GM21447 (cell line): ENCODE data around the gene FBXL14.
"Not testable (repeated sequence)": the region's sequence is repeated elsewhere in the genome, so short reads cannot be mapped to it uniquely, and the experiment has no call there.

ENCODE experiments used
- ATAC-seq: cut with Tn5 transposase; IDR thresholded peaks from one replicate; pipeline ENCODE4 v1.9.1; 2021; ENCODE audit not compliant: unreplicated experiment

Gene FBXL14

DNA sequence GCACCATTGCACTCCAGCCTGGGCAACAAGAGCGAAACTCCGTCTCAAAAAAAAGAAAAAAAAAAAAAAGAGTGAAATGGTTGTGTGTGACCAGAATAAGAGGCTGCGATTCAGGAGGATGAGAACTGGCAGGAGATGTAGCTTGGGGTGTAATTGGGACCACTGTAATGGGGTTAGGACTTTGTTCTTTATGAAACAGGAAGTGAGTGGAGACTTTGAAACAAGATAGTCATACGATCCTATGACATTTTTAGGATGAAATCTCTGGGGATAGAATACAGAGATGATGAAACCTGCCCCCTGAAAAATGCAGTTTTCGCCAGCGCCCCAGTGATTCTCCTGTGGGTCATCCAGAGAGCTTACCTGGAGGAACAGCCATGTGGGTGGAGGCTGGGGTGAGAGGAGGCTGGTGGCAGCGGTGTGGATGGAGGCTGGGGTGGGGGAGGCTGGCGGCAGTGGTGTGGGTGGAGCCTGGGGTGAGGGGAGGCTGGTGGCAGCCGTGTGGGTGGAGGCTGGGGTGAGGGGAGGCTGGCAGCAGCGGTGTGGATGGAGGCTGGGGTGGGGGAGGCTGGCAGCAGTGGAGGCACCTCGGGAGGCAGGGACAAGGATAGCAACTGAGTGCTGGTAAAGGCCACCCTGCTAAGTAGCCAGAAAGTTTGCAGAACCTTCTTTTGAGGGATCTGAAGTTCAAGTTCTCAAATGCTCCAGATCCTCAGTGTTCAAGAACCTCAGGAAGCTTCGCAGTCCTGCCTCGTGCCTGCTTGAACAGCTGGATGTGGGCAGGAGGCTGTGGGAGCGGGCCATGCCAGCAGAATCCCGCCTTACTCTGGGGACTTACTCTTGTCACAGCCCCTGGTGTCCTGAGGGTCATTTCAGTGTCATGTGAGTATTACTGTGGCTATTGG is 20.2 kb downstream of the FBXL14 start:
- ATAC-seq, result no peak

DNA sequence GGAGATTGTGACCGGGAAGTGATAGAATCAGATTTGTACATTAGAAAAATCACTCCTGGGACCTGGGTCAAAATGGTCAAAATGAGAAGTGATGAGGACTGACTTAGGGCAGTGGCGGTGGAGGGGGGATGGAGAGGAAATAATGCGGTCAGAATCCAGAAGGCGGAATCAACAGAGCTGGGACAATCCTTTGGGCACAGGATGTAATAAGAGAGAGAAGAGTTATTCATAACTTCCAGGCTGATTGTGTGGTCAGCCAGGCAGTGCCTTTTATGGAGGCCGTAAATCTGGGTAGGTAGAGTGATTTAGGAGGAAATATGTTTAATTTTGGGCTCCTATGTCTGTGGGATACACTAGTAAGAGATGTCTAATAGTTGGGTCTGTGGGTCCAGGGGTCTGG is 21.6 kb downstream of the FBXL14 start:
- ATAC-seq, result no peak

GRCh38 chr12:1567852-1568251 is 26.5 kb downstream of the FBXL14 start:
- no peak for ATAC-seq

DNA sequence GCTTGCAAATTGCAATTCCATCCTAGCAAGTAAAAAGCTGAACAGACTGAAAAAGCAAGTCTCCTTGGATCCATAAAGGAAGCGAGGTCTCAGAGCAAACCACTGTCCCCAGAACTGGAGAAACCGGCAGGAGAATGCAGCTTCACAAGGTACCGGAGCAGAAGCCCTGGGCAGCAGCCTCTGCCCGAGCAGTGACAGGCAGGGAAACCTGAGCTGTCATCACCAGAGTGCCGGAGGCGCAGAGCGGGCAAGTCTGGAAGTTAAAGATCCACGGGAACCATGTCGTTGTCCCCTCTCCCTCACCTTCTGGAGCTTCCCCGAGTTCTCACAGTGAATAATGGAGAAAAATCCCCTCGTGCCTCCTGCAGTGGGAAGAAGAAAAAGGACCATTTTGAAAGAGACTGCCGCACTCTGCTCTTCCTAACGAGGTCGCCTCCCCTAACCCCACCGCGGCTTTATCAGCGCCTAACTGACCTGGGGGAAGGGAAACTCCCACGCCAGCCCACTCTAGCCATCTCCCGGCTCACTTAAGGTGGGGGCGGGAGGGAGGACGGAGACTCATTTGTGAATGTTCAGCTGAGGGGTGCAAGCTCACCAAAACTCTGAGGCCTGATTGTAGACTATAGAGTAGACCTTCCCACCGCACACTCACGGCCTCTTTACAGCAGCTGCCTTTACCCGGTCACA is 27.8 kb downstream of the FBXL14 start:
- ATAC-seq, result no peak

GRCh38 chr12:1565172-1565571 is 29.2 kb downstream of the FBXL14 start:
- no peak for ATAC-seq

GRCh38 chr12:1564067-1564466 is 30.3 kb downstream of the FBXL14 start:
- ATAC-seq, result no peak

DNA sequence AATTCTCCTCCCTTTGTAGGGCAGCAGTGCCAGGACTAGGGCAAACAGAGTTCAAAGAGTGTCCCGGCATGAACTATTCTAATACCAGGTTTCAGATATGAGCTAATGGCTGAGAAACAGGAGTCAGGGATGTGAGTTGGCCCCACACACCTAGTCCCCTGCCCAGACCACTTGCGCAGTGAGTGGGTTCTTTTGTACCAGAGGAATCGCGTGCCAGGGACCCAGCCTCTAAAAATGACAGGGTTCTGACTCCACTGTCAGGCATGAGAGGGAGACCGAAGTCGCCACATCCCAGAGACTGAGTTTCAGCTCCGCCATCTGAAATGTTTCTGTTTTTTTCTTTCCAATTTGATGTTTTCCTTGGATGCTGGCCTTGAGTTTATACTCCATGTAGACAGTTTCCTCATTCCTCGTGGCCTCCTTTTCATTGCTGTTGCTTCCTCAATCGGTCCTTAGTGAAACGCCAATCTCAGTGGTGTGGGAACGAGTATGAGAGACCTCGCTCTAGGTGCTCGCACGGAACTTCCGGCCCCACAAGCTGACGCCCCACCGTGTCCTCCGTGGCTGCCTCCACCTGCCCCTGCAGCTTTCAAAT is 31.5 kb downstream of the FBXL14 start:
- ATAC-seq, result no peak

- no peak for ATAC-seq
Observed at GRCh38 chr12:1560704-1561103, 33.7 kb downstream of the FBXL14 start.

DNA sequence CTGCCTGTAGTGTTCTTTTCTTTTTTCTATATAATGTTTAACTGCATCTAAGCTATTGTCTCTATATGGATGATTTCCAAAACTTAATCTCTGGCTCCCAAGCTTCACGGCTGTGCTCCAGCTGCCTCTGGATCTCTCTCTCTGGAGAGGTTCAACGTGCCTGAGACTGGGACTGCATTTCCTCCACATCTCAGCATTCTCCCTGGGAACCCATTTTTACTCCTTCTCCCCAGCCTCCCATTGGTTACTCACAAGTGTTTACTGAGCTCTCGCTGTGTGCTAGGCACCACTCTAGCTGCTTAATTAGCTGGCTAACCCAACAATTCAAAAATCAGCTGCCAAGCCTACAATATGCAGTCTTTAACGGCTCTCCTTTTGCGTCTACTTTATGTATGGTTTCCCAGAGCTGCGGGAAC is 34.7 kb downstream of the FBXL14 start:
- no peak for ATAC-seq

GRCh38 chr12:1558108-1558507 is 36.3 kb downstream of the FBXL14 start:
- not testable (repeated sequence) for ATAC-seq

- peak; percentile 98 for ATAC-seq
Observed at GRCh38 chr12:1553987-1554982, 40.1 kb downstream of the FBXL14 start.

DNA sequence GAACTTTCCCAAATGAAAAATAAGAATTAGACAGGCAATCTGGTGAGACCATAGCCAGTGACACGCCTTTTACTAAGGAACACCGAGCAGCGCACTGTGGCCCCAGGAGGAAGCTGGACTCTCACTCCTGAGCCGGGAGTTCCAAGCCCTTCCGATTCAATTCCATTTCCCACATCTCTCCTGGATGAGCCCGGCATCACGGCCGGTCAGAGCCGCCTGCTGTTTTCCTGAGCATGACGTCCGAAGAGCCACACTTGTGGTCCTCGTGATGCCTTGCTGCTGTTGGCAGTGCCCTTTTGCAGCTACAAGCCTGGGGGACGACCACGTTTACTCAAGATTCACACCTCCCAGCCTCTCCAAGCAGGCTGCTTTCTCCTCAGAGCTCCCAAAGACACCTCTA is 40.8 kb downstream of the FBXL14 start:
- ATAC-seq, result no peak

DNA sequence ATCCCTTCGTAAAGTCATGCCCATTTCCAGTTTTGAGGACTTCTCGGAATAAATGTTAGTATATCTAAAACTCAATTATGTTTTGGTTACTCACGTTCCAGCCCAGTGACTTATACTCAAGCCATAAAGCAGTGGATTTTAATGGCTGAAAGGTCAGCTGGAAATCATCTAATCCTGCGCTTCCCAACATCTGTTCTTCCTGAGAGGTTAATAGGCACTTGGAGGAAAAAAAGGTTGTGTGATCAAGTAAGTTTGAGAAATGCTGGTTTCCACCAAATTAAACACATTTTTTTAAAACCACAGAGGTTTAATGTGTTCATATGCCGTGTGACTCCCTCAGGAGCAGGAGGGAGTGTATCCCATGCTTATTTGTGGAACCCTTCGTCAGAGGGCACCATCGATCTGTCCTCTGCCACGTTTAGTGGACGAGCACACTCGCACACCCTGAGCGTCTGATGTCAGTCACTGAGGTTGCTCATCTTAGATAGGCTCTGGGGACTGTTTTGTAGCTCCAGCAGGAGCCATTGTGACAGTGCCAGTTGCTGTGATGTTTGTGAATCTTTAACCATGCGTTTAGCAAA is 41.4 kb downstream of the FBXL14 start:
- no peak for ATAC-seq

DNA sequence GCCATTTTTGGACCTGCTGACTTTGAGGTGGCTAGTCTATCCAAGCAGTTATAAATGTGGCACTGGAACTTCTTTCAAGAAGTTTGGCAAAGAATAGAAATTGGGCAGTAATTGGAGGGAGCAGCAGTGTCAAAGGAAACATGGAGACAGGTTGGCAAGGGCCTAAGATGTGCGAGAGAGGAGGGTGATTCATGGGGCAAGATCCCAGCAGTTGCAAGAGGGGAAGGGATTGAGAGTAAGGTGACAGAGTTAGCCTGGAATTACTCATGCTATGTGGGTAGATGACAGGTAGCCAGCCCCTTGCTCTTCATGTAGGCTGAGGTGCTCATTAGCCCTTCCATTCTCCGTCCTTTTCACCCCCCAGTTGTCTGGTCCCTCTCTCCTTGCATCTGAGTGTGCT is 42.2 kb downstream of the FBXL14 start:
- ATAC-seq, result no peak

DNA sequence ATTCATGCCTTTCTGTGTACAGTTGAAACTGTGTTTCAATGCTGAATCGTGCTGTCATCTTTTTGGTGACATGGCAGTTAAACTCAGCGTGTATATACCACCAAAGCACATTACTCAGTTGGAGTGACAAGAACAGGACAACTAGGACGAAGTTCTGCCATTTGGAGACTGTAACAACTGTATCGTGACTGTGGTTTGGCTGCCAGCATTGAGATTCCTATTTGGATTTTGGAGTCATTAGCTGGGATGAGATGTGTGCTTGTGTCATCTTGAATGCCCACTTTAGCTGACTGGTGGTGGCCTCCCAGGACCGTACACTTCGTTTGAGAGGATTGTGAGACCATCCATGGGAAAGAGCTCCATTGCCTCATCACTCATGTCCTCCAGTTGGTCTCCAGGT is 42.9 kb downstream of the FBXL14 start:
- ATAC-seq, result no peak

- ATAC-seq, result no peak
Observed at GRCh38 chr12:1546931-1547640, 47.3 kb downstream of the FBXL14 start.

- no peak for ATAC-seq
Observed at GRCh38 chr12:1544996-1545700, 49.2 kb downstream of the FBXL14 start.

DNA sequence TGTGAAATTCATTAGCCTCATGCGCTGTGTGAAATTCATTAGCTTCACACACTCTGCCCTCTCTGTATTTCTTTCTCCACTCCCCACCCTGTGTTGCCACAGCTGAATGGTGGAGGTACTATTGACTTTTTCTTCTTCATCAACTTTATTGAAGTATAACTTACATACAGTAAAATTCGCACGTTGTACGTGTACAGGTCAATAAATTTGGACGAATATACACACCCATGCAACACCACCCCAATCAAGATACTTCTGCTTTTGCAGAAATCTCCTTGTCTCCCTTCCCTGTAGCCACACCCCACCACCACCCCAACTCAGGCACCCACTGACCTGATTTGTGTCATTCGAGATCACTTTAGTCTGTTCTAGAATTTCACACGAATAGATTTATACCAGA is 51.8 kb downstream of the FBXL14 start:
- no peak for ATAC-seq

GRCh38 chr12:1540690-1541089 is 53.7 kb downstream of the FBXL14 start:
- ATAC-seq, result no peak
